Measurements from ENCODE around the gene LMNTD2.
A peak's percentile ranks its signal among the peaks of the same experiment; 100 is the strongest.

Gene LMNTD2

DNA sequence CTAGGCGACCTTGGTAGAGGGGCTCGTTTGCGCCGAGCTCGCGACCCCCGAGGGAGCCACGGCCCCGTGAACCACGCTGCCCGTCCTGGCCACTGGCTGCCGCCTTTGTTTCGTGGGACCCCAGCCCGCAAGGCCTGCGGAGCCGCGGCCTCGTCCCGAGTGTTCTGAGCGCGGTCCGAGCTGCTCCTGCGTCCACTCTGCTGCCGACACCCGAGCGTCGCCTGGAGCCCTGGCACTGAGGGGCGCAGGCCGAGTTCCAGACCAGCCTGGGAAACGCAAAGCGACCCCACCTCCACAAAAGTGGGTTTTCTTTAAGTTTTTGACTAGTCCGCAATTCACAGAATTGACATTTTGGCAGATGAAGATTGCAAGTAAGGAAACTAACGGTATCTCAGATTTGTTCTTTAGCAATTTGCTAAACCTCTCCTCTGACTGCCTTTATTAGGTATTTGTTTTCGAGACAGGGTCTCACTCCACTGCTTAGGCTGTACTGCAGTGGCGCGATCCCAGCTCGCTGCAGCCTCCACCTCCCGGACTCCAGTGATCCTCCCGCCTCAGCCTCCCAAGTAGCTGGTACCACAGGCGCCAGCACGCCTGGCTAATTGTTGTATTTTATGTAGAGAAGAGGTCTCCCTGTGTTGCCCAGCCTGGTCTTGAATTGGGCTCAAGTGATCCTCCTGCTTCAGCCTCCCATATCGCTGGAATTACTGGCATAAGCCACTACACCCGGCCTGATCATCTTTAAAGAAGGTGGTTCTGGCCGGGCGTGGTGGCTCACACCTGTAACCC, 52.6 kb downstream of the LMNTD2 start:
- no peak for DNase-seq (ENCODE audit: low spot score)

DNA sequence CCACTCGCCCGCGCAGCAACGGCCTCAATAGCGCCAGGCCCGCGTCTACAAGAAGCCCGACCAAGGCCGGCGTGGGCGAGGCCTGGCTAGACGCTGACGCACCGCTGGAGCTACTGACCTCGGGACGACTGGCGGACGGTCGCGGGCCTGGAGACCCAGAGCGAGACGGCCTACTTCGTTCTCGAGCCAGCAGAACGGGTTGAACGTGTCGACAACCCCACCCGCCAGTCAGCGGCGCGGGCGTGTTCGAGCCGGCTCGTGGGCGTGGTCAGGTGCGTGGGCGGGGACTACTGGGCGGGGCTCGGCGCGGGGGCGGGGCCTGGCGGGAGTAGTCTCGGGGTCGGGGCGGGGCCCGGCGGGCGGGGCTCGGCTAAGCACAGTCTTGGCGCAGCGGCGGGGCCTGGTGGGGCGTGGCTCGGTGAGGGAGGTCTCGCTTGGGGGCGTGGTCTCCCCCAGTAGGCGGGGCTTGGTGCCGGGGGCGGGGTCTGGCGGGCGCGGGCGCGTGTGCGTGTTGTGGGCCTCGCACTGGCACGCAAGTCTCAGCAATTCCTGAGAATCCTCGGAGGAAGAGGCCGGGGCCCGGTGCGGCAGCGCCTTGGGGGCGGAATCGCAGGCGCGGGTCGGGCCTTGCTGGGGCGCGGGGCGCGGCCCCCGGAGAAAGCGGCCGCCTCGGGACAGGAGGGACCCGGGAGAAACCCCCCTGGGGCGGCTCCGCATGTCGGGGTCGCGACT, 53.4 kb downstream of the LMNTD2 start, which contains the start of gene RNH1:
TSS of gene RNH1 (minus strand) at position 248 of the 732 bp plus-strand sequence. CDS start 5,080 bp downstream, outside the sequence.
- DNase-seq (ENCODE audit: low spot score) = peak; percentile 87

DNA sequence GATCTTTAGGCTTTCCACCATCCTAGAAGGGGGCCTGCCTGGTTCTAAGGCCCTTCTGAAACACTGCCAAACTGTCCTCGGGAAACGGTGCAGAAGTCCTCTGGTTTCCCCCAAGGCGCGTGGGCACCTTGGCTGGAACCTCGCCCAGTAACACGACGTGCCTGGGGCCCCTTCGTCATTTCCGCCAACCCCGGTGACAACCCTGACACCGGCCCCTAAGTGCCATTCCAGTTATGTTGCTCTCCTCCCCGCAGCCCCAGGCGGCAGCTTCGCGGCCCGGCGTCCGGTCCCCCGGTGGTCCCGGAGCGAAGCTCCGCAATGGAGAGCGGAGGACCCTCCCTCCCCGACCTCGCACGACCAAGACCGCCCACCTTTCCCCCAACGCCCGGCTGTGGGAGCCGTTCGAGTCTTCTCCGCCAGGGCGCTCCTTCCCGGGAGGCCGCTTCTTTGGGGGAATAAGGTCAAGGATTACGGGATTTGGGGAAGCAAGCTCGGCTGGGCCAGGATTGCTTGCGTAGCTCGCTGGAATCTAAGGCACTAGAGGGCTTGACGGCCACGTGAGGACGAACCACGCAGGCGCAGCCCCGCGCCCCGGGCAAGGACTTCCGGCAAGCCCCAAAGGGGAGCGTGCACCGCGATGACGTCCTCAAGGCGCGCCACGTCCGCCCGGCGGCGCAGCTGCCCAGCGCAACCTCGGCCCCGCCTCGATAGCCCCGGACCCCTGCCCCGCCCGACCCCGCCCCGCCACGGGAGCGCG, 54.1 kb downstream of the LMNTD2 start:
- peak; percentile 99 for DNase-seq (ENCODE audit: low spot score)

DNA sequence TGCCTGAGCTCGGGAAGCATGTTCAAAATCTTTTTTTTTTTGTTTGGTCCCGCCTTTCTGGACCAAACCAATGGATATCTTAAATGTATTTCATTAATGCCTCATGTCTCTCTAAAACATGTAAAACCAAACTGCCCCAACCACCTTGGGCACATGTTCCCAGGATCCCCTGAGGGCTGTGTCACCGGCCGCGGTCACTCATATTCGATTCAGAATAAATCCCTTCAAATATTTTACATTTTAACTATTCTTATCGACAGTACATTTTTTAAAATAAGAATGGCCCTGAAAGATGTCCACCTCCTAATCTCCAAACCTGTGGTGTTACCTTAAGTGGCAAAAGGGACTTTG, 55.6 kb downstream of the LMNTD2 start:
- DNase-seq (ENCODE audit: low spot score) = no peak
